HCT116 (cell line): ENCODE data around the gene LRP2. TPM values are rescaled to one million over a fixed set of nuclear protein-coding genes. Genes with fewer than 3 reads are reported as not detected.

Experiments
- ATAC-seq: fragments of 200-7000 bp; cut with Tn5 transposase; 2 replicates; pipeline ENCODE4 v1.9.1; 2020; ENCODE audit warnings: mild to moderate bottlenecking, moderate library complexity
- BruUV-seq: library from RNA; stranded (reverse); fragments of 400-500 nt; replicated peaks from 2 replicates; lab custom pipeline; 2021; lab: Mats Ljungman, UMichigan
- CTCF ChIA-PET: fragments of 300-600 bp; sonication (Branson Sonifier 250); formaldehyde crosslinking; loops from one replicate; lab custom pipeline; 2021; ENCODE audit warnings: antibody characterized with exemption; lab: Charles Lee
- POLR2A ChIA-PET: fragments of 300-600, 350-600 bp; sonication (Branson Sonifier 250); formaldehyde crosslinking; loops from one replicate; lab custom pipeline; 2021; ENCODE audit warnings: antibody characterized with exemption; lab: Charles Lee
- RAD21 ChIA-PET, 2 experiments: fragments of 300-600 bp; sonication (Branson Sonifier 250); formaldehyde crosslinking; loops; one replicate each; lab custom pipeline; 2023; ENCODE audit warnings: low total read pairs in 2 of 2; ENCODE audit not compliant: uncharacterized antibody in 2 of 2, unreplicated experiment in 2 of 2, low non-redundant PET in 1 of 2; lab: Charles Lee
- DNase-seq: peaks from one replicate; pipeline ENCODE4 v3.0.0-alpha.2; 2010; ENCODE audit warnings: low read depth, low spot score
- H2AFZ ChIP-seq: fragments of 200-600 bp; shearing (Covaris generic), sonication (generic); 2 replicates; pipeline ENCODE4 v1.6.1; 2017; ENCODE audit warnings: low read depth, mixed run types, mixed read lengths, antibody characterized with exemption, low read length; ENCODE audit not compliant: poor library complexity, severe bottlenecking
- H3K27ac ChIP-seq: 2 replicates; pipeline ENCODE4 v1.5.1; 2012; ENCODE audit warnings: low read depth, low read length
- H3K27me3 ChIP-seq: fragments of 200-600 bp; sonication (generic); 2 replicates; pipeline ENCODE4 v1.6.1; 2016; ENCODE audit warnings: mixed run types, low read length, mixed read lengths; ENCODE audit not compliant: insufficient read depth
- H3K36me3 ChIP-seq, 2 experiments: fragments of 200-500 bp in 1 of 2; fragments of 200-600 bp in 1 of 2; sonication (Bioruptor generic) in 1 of 2; sonication (generic) in 1 of 2; 2 replicates each; pipeline versions ENCODE4 v1.5.1 to v1.6.1; 2014 to 2016; ENCODE audit warnings: low read length in 2 of 2, inconsistent platforms in 1 of 2, mixed read lengths in 1 of 2, mixed run types in 1 of 2; ENCODE audit not compliant: insufficient read depth in 2 of 2, control insufficient read depth in 1 of 2
- H3K4me1 ChIP-seq, 2 experiments: fragments of 200-600 bp in 1 of 2; sonication (generic) in 1 of 2; 2 replicates each; pipeline versions ENCODE4 v1.5.1 to v1.6.1; 2012 to 2017; ENCODE audit warnings: low read length in 2 of 2, inconsistent platforms in 1 of 2, mild to moderate bottlenecking in 1 of 2, mixed read lengths in 1 of 2, mixed run types in 1 of 2, moderate library complexity in 1 of 2; ENCODE audit not compliant: insufficient read depth in 2 of 2, control insufficient read depth in 1 of 2
- H3K4me2 ChIP-seq: fragments of 200-600 bp; sonication (generic); 2 replicates; pipeline ENCODE4 v1.6.1; 2017; ENCODE audit warnings: mixed run types, low read length, mixed read lengths
- H3K4me3 ChIP-seq, 2 experiments: fragments of 200-600 bp in 1 of 2; sonication (generic) in 1 of 2; replicated peaks in 1 of 2; 2 replicates each; pipeline ENCODE4 v1.5.1; 2011 to 2016; ENCODE audit warnings: low read length in 2 of 2, control low read depth in 1 of 2, low read depth in 1 of 2, mild to moderate bottlenecking in 1 of 2, mixed read lengths in 1 of 2, mixed run types in 1 of 2
- H3K79me2 ChIP-seq: fragments of 200-600 bp; sonication (generic); 2 replicates; pipeline ENCODE4 v1.6.1; 2017; ENCODE audit warnings: mild to moderate bottlenecking, mixed run types, low read length, moderate library complexity, mixed read lengths; ENCODE audit not compliant: insufficient read depth
- H3K9ac ChIP-seq: fragments of 200-600 bp; sonication (generic); 2 replicates; pipeline ENCODE4 v1.6.1; 2016; ENCODE audit warnings: low read length, mixed read lengths
- H3K9me2 ChIP-seq: fragments of 200-600 bp; sonication (generic), shearing (Covaris generic); 2 replicates; pipeline ENCODE4 v1.6.1; 2017; ENCODE audit warnings: mixed run types, mild to moderate bottlenecking, moderate library complexity; ENCODE audit not compliant: insufficient read depth
- H3K9me3 ChIP-seq, 2 experiments: fragments of 200-500 bp in 1 of 2; fragments of 200-600 bp in 1 of 2; sonication (Bioruptor generic) in 1 of 2; sonication (generic) in 1 of 2; 2 replicates each; pipeline ENCODE4 v1.6.1; 2014 to 2017; ENCODE audit warnings: low read length in 2 of 2, mixed read lengths in 2 of 2, inconsistent platforms in 1 of 2, low read depth in 1 of 2, mild to moderate bottlenecking in 1 of 2, mixed run types in 1 of 2, moderate library complexity in 1 of 2; ENCODE audit not compliant: control insufficient read depth in 1 of 2, insufficient read depth in 1 of 2
- H4K20me1 ChIP-seq: fragments of 200-600 bp; sonication (generic), shearing (Covaris generic); 2 replicates; pipeline ENCODE4 v1.6.1; 2017; ENCODE audit warnings: mixed run types, mild to moderate bottlenecking, moderate library complexity; ENCODE audit not compliant: insufficient read depth
- ATF3 ChIP-seq: IDR thresholded peaks from 2 replicates; pipeline ENCODE4 v1.6.1; 2012
- CTCF ChIP-seq, 3 experiments: fragments of 200-600 bp in 1 of 3; sonication (generic) in 1 of 3; IDR thresholded peaks in 2 of 3; conservative IDR thresholded peaks in 1 of 3; 2 replicates each; pipeline ENCODE4 v1.5.1; 2012 to 2017; ENCODE audit warnings: low read depth in 2 of 3, low read length in 2 of 3, antibody characterized with exemption in 1 of 3, borderline replicate concordance in 1 of 3, control low read depth in 1 of 3, mild to moderate bottlenecking in 1 of 3, mixed read lengths in 1 of 3, mixed run types in 1 of 3, moderate library complexity in 1 of 3; ENCODE audit not compliant: insufficient read depth in 1 of 3
- EGR1 ChIP-seq: IDR thresholded peaks from 2 replicates; pipeline ENCODE4 v1.6.1; 2012; ENCODE audit warnings: low read depth
- EZH2 ChIP-seq: fragments of 200-600 bp; sonication (generic); IDR thresholded peaks from 2 replicates; pipeline ENCODE4 v1.6.1; 2017; ENCODE audit warnings: antibody characterized with exemption, mixed run types
- FOSL1 ChIP-seq: IDR thresholded peaks from 2 replicates; pipeline ENCODE4 v1.6.1; 2012; ENCODE audit warnings: low read depth
- RAD21 ChIP-seq: IDR thresholded peaks from 2 replicates; pipeline ENCODE4 v1.6.1; 2012; ENCODE audit warnings: low read depth, mild to moderate bottlenecking
- SP1 ChIP-seq: IDR thresholded peaks from 2 replicates; pipeline ENCODE4 v1.6.1; 2012; ENCODE audit warnings: low read depth
- SRF ChIP-seq: IDR thresholded peaks from 2 replicates; pipeline ENCODE4 v1.6.1; 2012; ENCODE audit warnings: low read depth
- TCF7L2 ChIP-seq: IDR thresholded peaks from 2 replicates; pipeline ENCODE4 v1.7.0; 2011; ENCODE audit warnings: borderline replicate concordance, inconsistent platforms; ENCODE audit not compliant: insufficient read depth, insufficient read length; ENCODE audit errors: extremely low read depth
- ZBTB33 ChIP-seq: IDR thresholded peaks from 2 replicates; pipeline ENCODE4 v1.6.1; 2011; ENCODE audit warnings: mild to moderate bottlenecking, low read length, moderate library complexity; ENCODE audit not compliant: insufficient replicate concordance; ENCODE audit errors: extremely low read depth
- intact Hi-C: fragments of 100-400 bp; cut with micrococcal nuclease; formaldehyde crosslinking; loops from 2 replicates; pipeline ENCODE4 v1.10.0; 2022
- total RNA-seq: library from RNA; stranded (reverse); gene quantifications from one replicate; pipeline ENCODE4 v1.2.1, GENCODE V29; 2021; ENCODE audit not compliant: unreplicated experiment

Gene LRP2
- total RNA-seq, 1 experiment from 2014 or later, result 0.20 TPM

GRCh38 chr2:169077674-169078240 lies 284.6 kb downstream of the LRP2 start:
- ATAC-seq, result no peak
- RAD21 ChIA-PET, result no interaction called here
- no TSS peak for BruUV-seq
- Histone ChIP-seq H3K4me1 (no peaks in the 10 kb centered on the region), H3K4me2 (no peak overlapping the region), H3K9me2 (no peaks in the 10 kb centered on the region; the same call in 1 of the 2 replicates), H3K79me2 (no peaks in the 10 kb centered on the region), H2AFZ (no peak overlapping the region), H3K9me3 (no peaks in the 10 kb centered on the region), H3K9ac (no peak overlapping the region), H4K20me1 (no peaks in the 10 kb centered on the region), H3K27ac (no peak overlapping the region), H3K4me3 (no peak overlapping the region), H3K27me3 (no peaks in the 10 kb centered on the region), H3K36me3 (no peaks in the 10 kb centered on the region)
- POLR2A ChIA-PET, result no interaction called here
- intact Hi-C loops, result no loop called here
- CTCF ChIA-PET, result no interaction called here
- no peak for DNase-seq
- TF ChIP-seq TCF7L2 (no peak), EZH2 (no peak), FOSL1 (no peak), CTCF (IDR thresholded peaks at IDR 0.05 in 2 of 3, conservative IDR thresholded peaks at IDR 0.05 in 1 of 3; ENCODE audit: borderline replicate concordance in 1 of 3, insufficient read depth in 1 of 3, low read depth in 2 of 3, low read length in 2 of 3) (no peak), EGR1 (no peak), ZBTB33 (no peak), RAD21 (no peak), SRF (no peak), SP1 (no peak), ATF3 (no peak)

Other genes starting within 250 kb of the LRP2 start
- 4.6 TPM for gene BBS5, start 117.0 kb upstream of the LRP2 start, total RNA-seq
- 0.15 TPM for gene KLHL41, start 147.2 kb upstream of the LRP2 start, total RNA-seq
- 37.6 TPM for gene FASTKD1, start 211.3 kb upstream of the LRP2 start, total RNA-seq
- gene PPIG, start 221.8 kb upstream of the LRP2 start, total RNA-seq, result 55.3 TPM